Measurements from ENCODE around the gene PLAGL2.

- no peak for TF ChIP-seq POLR2A (IDR thresholded peaks at IDR 0.05)
- no peak for TF ChIP-seq CTCF (IDR thresholded peaks at IDR 0.05)
Observed at GRCh38 chr20:32163951-32164350, 43.6 kb downstream of the PLAGL2 start.
